ENCODE data around the gene RALGAPA2.

RALGAPA2 gene

GRCh38 chr20:20482453-20482852 lies 230.0 kb downstream of the RALGAPA2 start:
- TF ChIP-seq YY1 (IDR thresholded peaks at IDR 0.05; ENCODE audit: insufficient read depth, insufficient read length) (no peak), ZNF274 (IDR thresholded peaks at IDR 0.05; ENCODE audit: low read depth, low read length) (no peak), SUZ12 (IDR thresholded peaks at IDR 0.05; ENCODE audit: extremely low read depth, insufficient read depth, insufficient read length) (no peak)
- H3K4me1 ChIP-seq (ENCODE audit: insufficient read depth, insufficient read length) = no peaks in the 10 kb centered on the region
- DNase-seq (ENCODE audit: low read depth, low spot score) = no peak
- H3K9ac ChIP-seq (ENCODE audit: insufficient read length, low read depth) = no peak overlapping the region
- H3K36me3 ChIP-seq (ENCODE audit: insufficient read depth, insufficient read length, low read length) = no peaks in the 10 kb centered on the region
- no peaks in the 10 kb centered on the region for H3K9me3 ChIP-seq (ENCODE audit: insufficient read depth, low read length)
- H3K4me3 ChIP-seq (ENCODE audit: insufficient read length, low read depth) = no peak overlapping the region
- no peaks in the 10 kb centered on the region for H3K27me3 ChIP-seq (ENCODE audit: insufficient read depth, insufficient read length)

GRCh38 chr20:20480689-20481088 lies 231.8 kb downstream of the RALGAPA2 start:
- no peaks in the 10 kb centered on the region; the same call in 1 of the 2 replicates for H3K9me3 ChIP-seq (ENCODE audit: insufficient read depth, low read length)
- TF ChIP-seq SUZ12 (IDR thresholded peaks at IDR 0.05; ENCODE audit: extremely low read depth, insufficient read depth, insufficient read length) = no peak
- no peak for TF ChIP-seq YY1 (IDR thresholded peaks at IDR 0.05; ENCODE audit: insufficient read depth, insufficient read length)
- no peak for TF ChIP-seq ZNF274 (IDR thresholded peaks at IDR 0.05; ENCODE audit: low read depth, low read length)
- H3K9ac ChIP-seq (ENCODE audit: insufficient read length, low read depth) = no peak overlapping the region
- DNase-seq (ENCODE audit: low read depth, low spot score) = no peak
- H3K4me1 ChIP-seq (ENCODE audit: insufficient read depth, insufficient read length) = no peaks in the 10 kb centered on the region
- H3K27me3 ChIP-seq (ENCODE audit: insufficient read depth, insufficient read length) = no peaks in the 10 kb centered on the region
- H3K4me3 ChIP-seq (ENCODE audit: insufficient read length, low read depth) = no peak overlapping the region
- H3K36me3 ChIP-seq (ENCODE audit: insufficient read depth, insufficient read length, low read length) = no peaks in the 10 kb centered on the region

GRCh38 chr20:20480126-20480525 lies 232.3 kb downstream of the RALGAPA2 start:
- TF ChIP-seq ZNF274 (IDR thresholded peaks at IDR 0.05; ENCODE audit: low read depth, low read length) (no peak), SUZ12 (IDR thresholded peaks at IDR 0.05; ENCODE audit: extremely low read depth, insufficient read depth, insufficient read length) (no peak), YY1 (IDR thresholded peaks at IDR 0.05; ENCODE audit: insufficient read depth, insufficient read length) (no peak)
- Histone ChIP-seq H3K4me3 (ENCODE audit: insufficient read length, low read depth) (no peak overlapping the region), H3K9ac (ENCODE audit: insufficient read length, low read depth) (no peak overlapping the region), H3K36me3 (ENCODE audit: insufficient read depth, insufficient read length, low read length) (no peaks in the 10 kb centered on the region), H3K4me1 (ENCODE audit: insufficient read depth, insufficient read length) (no peaks in the 10 kb centered on the region), H3K9me3 (ENCODE audit: insufficient read depth, low read length) (no peaks in the 10 kb centered on the region; the same call in 1 of the 2 replicates), H3K27me3 (ENCODE audit: insufficient read depth, insufficient read length) (no peaks in the 10 kb centered on the region)
- DNase-seq (ENCODE audit: low read depth, low spot score) = no peak

GRCh38 chr20:20477444-20478041 lies 234.9 kb downstream of the RALGAPA2 start:
- Histone ChIP-seq H3K36me3 (ENCODE audit: insufficient read depth, insufficient read length, low read length) (no peaks in the 10 kb centered on the region), H3K9ac (ENCODE audit: insufficient read length, low read depth) (no peak overlapping the region), H3K4me1 (ENCODE audit: insufficient read depth, insufficient read length) (no peaks in the 10 kb centered on the region), H3K27me3 (ENCODE audit: insufficient read depth, insufficient read length) (no peaks in the 10 kb centered on the region), H3K4me3 (ENCODE audit: insufficient read length, low read depth) (no peak overlapping the region), H3K9me3 (ENCODE audit: insufficient read depth, low read length) (no peaks in the 10 kb centered on the region; the same call in 1 of the 2 replicates)
- no peak for DNase-seq (ENCODE audit: low read depth, low spot score)
- TF ChIP-seq ZNF274 (IDR thresholded peaks at IDR 0.05; ENCODE audit: low read depth, low read length) = no peak
- TF ChIP-seq YY1 (IDR thresholded peaks at IDR 0.05; ENCODE audit: insufficient read depth, insufficient read length) = no peak
- TF ChIP-seq SUZ12 (IDR thresholded peaks at IDR 0.05; ENCODE audit: extremely low read depth, insufficient read depth, insufficient read length) = no peak

- no peak overlapping the region for H3K9ac ChIP-seq (ENCODE audit: insufficient read length, low read depth)
- H3K4me3 ChIP-seq (ENCODE audit: insufficient read length, low read depth) = no peak overlapping the region
- H3K4me1 ChIP-seq (ENCODE audit: insufficient read depth, insufficient read length) = no peaks in the 10 kb centered on the region
- no peaks in the 10 kb centered on the region for H3K27me3 ChIP-seq (ENCODE audit: insufficient read depth, insufficient read length)
- no peak for TF ChIP-seq YY1 (IDR thresholded peaks at IDR 0.05; ENCODE audit: insufficient read depth, insufficient read length)
- no peak for TF ChIP-seq SUZ12 (IDR thresholded peaks at IDR 0.05; ENCODE audit: extremely low read depth, insufficient read depth, insufficient read length)
- no peak for TF ChIP-seq ZNF274 (IDR thresholded peaks at IDR 0.05; ENCODE audit: low read depth, low read length)
- H3K36me3 ChIP-seq (ENCODE audit: insufficient read depth, insufficient read length, low read length) = no peaks in the 10 kb centered on the region
- no peak for DNase-seq (ENCODE audit: low read depth, low spot score)
- no peaks in the 10 kb centered on the region; the same call in 1 of the 2 replicates for H3K9me3 ChIP-seq (ENCODE audit: insufficient read depth, low read length)
These were observed 235.9 kb downstream of the RALGAPA2 start for GRCh38 chr20:20476504-20476903.

- no peak overlapping the region for H3K9ac ChIP-seq (ENCODE audit: insufficient read length, low read depth)
- no peaks in the 10 kb centered on the region for H3K27me3 ChIP-seq (ENCODE audit: insufficient read depth, insufficient read length)
- no peaks in the 10 kb centered on the region for H3K36me3 ChIP-seq (ENCODE audit: insufficient read depth, insufficient read length, low read length)
- DNase-seq (ENCODE audit: low read depth, low spot score) = no peak
- no peaks in the 10 kb centered on the region; the same call in 1 of the 2 replicates for H3K9me3 ChIP-seq (ENCODE audit: insufficient read depth, low read length)
- TF ChIP-seq YY1 (IDR thresholded peaks at IDR 0.05; ENCODE audit: insufficient read depth, insufficient read length) = no peak
- TF ChIP-seq SUZ12 (IDR thresholded peaks at IDR 0.05; ENCODE audit: extremely low read depth, insufficient read depth, insufficient read length) = no peak
- TF ChIP-seq ZNF274 (IDR thresholded peaks at IDR 0.05; ENCODE audit: low read depth, low read length) = no peak
- no peak overlapping the region for H3K4me3 ChIP-seq (ENCODE audit: insufficient read length, low read depth)
- H3K4me1 ChIP-seq (ENCODE audit: insufficient read depth, insufficient read length) = no peaks in the 10 kb centered on the region
These were observed 238.8 kb downstream of the RALGAPA2 start for GRCh38 chr20:20473657-20474056.

- no peak overlapping the region for H3K4me3 ChIP-seq (ENCODE audit: insufficient read length, low read depth)
- no peaks in the 10 kb centered on the region for H3K27me3 ChIP-seq (ENCODE audit: insufficient read depth, insufficient read length)
- H3K9ac ChIP-seq (ENCODE audit: insufficient read length, low read depth) = no peak overlapping the region
- H3K4me1 ChIP-seq (ENCODE audit: insufficient read depth, insufficient read length) = no peaks in the 10 kb centered on the region
- no peaks in the 10 kb centered on the region; the same call in 1 of the 2 replicates for H3K9me3 ChIP-seq (ENCODE audit: insufficient read depth, low read length)
- no peak for DNase-seq (ENCODE audit: low read depth, low spot score)
- no peaks in the 10 kb centered on the region for H3K36me3 ChIP-seq (ENCODE audit: insufficient read depth, insufficient read length, low read length)
- no peak for TF ChIP-seq YY1 (IDR thresholded peaks at IDR 0.05; ENCODE audit: insufficient read depth, insufficient read length)
- no peak for TF ChIP-seq SUZ12 (IDR thresholded peaks at IDR 0.05; ENCODE audit: extremely low read depth, insufficient read depth, insufficient read length)
- TF ChIP-seq ZNF274 (IDR thresholded peaks at IDR 0.05; ENCODE audit: low read depth, low read length) = no peak
These were observed 239.7 kb downstream of the RALGAPA2 start for GRCh38 chr20:20472684-20473274.

All from NT2/D1 (cell line).